HG03342 (cell line): Measurements from ENCODE around the gene TTC22.

Experiments used
- ATAC-seq: cut with Tn5 transposase; IDR thresholded peaks from one replicate; pipeline ENCODE4 v1.9.1; 2021; ENCODE audit warnings: mild to moderate bottlenecking, moderate library complexity; ENCODE audit not compliant: unreplicated experiment

The TTC22 gene

GRCh38 chr1:54800899-54801759, at the start of gene TTC22:
TTC22 (minus strand) TSS chr1:54801323; CDS start chr1:54801163, 160 bp downstream.
- ATAC-seq, result peak; percentile 82

- no peak for ATAC-seq
These were observed 49.6 kb upstream of the TTC22 start for GRCh38 chr1:54850737-54851136.

- ATAC-seq, result no peak
These were observed 49.1 kb upstream of the TTC22 start for GRCh38 chr1:54850069-54850730.

- ATAC-seq, result no peak
These were observed 48.3 kb upstream of the TTC22 start for GRCh38 chr1:54849219-54850068.

- ATAC-seq, result no peak
These were observed 47.2 kb upstream of the TTC22 start for GRCh38 chr1:54848134-54848948.

- no peak for ATAC-seq
These were observed 45.7 kb upstream of the TTC22 start for GRCh38 chr1:54846716-54847284.

- ATAC-seq, result no peak
These were observed 45.2 kb upstream of the TTC22 start for GRCh38 chr1:54846301-54846700.

- ATAC-seq, result no peak
These were observed 44.6 kb upstream of the TTC22 start for GRCh38 chr1:54845772-54846171.

GRCh38 chr1:54844564-54844963, 43.4 kb upstream of the TTC22 start:
- no peak for ATAC-seq

- ATAC-seq, result no peak
These were observed 42.3 kb upstream of the TTC22 start for GRCh38 chr1:54843449-54843848.

GRCh38 chr1:54842963-54843362, 41.8 kb upstream of the TTC22 start:
- ATAC-seq, result no peak

GRCh38 chr1:54842206-54842915, 41.2 kb upstream of the TTC22 start:
- ATAC-seq, result no peak

GRCh38 chr1:54839824-54840223, 38.7 kb upstream of the TTC22 start:
- no peak for ATAC-seq

- no peak for ATAC-seq
These were observed 37.5 kb upstream of the TTC22 start for GRCh38 chr1:54838565-54839180.

- no peak for ATAC-seq
These were observed 36.1 kb upstream of the TTC22 start for GRCh38 chr1:54837002-54837853.

GRCh38 chr1:54836594-54836993, 35.5 kb upstream of the TTC22 start:
- no peak for ATAC-seq

GRCh38 chr1:54835970-54836369, 34.8 kb upstream of the TTC22 start:
- no peak for ATAC-seq
